Dermis microvascular lymphatic vessel endothelial cell (primary cell): ENCODE data around the gene JAKMIP1. TPM values are rescaled to one million over a fixed set of nuclear protein-coding genes. Genes with fewer than 3 reads are reported as not detected.

Experiments
- DNase-seq, 2 donors: peaks; one replicate each; pipeline versions ENCODE4 v3.0.0 to v3.0.0-alpha.2; 2010; ENCODE audit warnings: low read depth in 2 of 2
- total RNA-seq: library from RNA; depleted of rRNA; stranded (reverse); fragments of >200 nt; gene quantifications from 2 replicates; pipeline ENCODE4 v1.2.1, GENCODE V29; 2014

Gene JAKMIP1
- total RNA-seq, 1 donor from 2014 or later: not detected

DNA sequence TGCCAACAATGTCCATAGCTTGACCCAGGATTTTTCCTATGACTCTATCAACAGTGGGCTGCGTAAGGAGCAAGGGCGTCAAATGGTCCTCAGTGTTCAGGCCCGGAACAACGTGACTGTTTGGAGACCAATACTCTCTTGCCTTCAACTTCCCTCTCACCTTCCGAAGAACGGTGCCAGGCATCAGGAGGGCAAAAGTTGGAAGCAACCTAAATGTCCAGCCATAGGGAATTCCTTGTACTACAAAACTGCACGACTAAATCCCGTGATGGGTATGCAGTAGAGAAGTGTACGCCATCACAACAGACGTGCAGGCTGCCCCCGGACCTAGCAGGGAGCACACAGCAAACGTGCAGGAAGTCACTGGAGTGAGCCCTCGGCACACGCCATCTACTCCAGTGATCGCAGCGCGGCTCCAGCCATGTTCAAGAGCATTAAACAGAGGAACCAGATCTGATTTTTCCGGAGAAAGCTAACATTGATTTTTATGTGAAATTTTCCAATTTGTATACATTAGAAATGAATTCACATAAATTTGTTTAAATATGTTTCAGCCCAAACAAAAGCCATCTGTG is 79.0 kb downstream of the JAKMIP1 start:
- no peak for DNase-seq

DNA sequence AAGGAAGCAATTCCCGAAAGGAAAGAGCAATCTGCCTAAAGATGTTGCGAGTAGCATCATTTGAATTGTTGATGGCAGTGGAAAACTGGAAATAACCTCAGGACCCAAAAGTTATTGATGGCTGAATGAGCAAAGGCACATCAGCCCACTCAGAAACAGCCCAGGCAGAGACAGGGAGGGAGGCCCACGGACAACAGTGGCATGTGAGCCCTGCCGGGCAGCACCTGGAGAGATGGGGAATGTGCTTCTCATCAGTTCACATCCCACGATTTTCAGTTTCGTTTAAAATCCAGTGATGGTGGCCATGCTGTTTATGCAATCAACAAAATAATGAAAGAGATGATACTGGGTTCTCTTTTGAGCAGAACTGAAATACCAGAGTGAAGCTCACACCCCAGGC is 80.0 kb downstream of the JAKMIP1 start:
- DNase-seq: no peak

DNA sequence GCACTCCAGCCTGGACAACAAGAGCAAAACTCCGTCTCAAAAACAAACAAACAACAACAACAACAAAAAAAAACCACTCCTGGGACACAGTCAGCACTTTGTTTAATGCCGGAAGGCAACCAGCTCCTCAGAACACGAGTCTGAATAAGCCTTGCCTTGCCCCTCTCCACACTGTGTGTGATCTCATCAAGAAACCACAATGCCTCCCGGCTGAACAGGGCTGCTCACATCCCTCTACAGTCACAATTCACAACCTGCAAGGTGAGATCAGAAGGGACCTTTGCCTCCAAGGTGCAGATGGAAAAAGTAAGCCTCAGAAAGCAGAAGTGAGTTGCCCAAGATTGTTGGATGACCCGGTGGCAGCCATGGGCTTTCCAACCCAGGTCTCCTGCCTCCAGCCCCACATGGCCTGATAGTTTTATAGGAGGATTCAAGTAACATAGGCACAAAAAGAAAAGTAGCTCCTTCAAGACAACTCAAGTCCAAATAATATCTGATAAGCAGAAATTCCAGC is 80.8 kb downstream of the JAKMIP1 start:
- no peak for DNase-seq

DNA sequence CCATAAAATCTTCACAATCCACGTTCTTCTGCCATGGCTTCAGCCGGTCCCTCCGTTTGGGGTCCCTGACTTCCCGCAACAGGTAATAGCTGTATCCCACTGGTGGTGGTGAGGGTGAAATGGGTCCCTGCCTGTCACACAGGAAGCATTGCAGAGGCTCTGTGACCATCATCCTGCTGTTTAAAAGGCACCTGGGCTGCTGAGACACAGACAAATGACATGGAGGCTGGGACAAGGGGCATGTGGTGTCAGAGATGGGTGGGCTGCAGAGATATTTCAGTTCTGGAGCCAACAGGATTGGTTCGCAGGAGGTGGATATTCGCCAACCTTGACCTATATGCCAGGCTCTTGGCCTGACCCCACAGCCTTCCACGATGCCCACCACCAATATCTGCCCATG is 82.1 kb downstream of the JAKMIP1 start:
- DNase-seq: no peak

DNA sequence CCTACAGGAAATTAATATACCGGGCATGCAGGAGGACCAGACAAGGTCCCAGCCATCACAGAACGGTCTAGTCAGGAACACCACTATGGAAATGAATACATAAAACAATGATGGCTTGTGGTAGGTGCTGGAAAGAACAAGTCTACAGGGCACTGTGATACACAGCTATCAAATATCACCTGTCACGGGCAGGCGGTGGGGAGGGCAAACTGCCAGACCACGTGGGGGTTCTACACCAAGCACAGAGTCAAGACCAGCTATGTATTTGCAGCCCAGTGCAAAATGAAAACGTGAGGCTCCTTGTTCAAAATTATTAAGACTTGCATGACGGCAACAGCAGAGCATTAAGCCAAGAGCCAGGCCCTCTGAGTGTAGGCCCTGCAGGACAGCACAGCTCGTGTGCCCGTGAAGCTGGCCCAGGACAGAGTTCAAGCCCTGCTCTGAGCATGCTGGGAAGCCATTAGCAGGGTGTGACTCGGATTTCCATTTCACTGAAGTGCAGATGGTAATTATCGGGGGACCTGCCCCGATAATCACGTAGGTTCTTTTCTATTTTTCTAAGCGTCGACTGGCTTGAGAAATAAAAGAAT is 83.6 kb downstream of the JAKMIP1 start:
- DNase-seq: no peak

DNA sequence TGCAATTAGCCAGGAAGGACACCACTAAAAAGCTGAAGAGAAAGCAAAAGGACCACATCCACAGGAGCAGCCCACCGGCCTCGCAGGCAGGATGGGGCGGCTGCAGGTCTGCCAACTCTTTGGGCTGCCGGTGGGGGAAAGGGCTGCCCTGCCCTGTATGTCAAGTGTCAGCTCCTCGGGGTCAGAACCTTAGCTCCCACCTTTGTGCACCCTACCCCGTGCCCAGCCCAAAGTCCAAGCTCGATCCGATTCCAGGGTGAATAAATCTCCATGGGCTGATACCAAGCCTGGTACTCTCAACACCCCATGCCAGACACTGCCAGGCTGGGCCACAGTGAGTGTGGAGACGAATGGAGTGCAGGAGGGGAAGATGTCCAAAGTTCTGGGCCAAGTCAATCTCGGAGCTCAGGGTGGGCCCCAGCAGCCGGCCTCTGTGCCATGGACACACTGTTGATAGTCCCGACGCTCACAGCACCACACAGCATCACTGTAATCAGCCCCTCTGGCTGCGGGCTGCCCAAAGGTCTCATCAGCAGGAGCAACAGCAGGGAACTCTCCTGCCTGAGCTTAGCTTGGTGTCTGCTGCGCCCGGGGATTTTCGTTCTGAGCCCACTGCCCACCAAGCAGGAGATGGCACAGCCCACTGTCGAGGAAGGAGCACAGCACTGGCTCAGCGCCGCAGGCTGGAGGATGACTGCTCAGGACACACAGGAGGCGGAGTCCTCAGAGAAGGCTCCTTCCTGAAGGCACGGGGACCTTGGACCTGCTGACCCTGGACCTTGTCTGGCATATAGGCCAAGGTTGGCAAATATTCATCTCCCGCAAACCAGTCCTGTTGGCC is 84.4 kb downstream of the JAKMIP1 start:
- DNase-seq: no peak

DNA sequence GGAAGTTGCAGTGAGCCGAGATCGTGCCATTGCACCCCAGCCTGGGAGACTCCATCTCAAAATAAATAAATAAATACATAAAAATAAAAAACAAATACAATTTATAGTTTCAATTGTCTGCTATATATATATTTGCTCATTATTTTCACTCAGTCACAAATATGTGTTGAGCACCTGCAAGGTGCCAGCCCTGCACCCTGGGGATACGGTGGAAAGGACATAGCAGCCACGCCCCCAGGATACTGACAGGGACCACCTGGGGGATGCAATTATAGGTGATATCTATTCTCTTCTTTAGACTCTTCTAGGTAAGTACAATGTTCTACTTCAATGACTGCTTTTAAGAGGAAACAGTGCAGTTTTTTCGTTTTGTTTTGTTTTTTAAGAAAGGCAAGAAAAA is 85.0 kb downstream of the JAKMIP1 start:
- DNase-seq: no peak

DNA sequence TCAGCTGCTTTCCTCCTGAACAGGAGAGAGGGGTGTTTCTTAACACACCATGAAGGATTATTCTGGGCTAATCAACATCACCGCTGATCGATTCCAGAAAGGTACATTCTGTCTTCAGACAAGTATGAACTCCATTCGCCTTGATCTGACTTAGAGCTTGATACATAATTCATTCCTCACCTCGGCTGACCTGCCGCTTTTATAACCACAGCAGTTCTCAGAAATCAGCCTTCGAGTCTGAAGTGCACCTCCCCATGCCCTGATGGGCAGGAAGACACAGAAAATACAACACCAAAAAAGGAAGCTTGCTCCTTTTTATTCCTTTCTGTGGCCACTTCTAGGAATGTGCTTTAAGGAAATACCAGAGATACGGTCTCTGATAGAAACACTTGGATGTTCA is 85.7 kb downstream of the JAKMIP1 start:
- DNase-seq: no peak

DNA sequence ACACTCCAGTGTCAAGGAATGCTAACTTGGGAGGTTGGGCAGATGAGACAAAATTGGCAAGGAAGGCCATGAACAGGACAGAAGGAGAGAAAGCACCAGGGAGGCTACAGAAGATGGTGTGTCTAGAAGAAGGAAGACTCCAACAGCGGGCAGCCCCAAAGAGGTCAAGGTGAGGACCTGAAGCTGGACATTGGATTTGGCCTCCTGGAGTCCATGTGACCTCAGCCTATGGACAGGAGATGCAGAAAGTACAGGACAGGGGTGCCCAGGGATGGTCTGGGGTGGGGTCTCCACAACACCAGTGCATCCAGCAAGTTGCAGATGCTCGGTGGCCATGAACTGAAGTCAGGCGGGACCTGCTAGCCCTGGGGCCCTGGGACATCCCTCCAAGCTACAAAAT is 86.2 kb downstream of the JAKMIP1 start:
- DNase-seq: no peak

DNA sequence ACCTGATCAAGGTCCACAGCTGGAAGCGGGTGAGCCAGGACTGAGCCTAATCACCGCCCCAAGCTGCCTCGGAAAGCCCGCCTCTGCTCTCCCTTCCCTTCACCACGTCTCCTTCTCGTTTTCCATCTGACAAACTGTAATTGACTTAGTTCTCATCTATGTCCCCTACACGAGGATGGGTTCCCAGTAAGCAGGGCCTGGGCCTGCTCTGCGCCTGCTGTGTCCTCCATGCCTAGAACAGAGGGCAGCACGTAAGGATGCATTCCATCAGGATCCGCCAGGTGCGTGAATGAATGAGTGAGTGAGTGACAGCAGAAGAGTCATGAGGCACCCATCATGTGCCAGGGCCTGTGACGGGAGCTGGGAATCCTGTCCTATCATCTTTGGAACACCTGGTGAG is 86.7 kb downstream of the JAKMIP1 start:
- no peak for DNase-seq

DNA sequence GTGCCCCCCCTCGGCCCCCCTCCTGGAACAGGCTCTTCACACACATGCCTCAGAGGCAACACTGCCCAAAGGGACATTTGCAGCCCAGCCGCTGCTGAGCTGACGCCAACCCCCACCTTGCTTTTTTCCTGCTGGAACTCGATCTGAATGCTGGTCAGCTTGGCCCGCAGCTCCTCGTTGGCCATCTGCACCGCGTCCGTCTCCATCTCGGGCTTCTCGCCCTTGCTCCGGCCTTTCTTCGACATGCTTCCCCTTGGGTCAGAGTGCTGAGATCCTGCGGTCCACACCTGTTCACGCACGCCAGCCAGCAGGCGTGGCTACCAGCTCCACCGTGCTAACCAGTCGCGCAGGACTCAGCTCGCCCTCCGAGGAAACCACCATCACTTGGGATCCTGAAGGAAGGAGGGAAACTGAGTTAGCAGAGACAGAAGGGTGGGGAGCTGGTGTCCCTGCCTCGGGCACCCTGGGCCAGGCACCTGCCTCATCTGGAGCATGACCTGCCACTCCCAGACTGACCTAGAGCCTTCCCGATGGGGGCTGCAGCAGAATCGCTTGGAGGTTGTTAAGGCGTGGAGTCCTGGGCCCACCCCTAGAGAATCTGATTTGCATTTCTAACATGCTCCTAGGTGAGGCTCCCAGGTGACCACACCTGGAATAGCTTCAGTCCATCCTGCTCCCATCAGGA is 87.6 kb downstream of the JAKMIP1 start:
- no peak for DNase-seq

DNA sequence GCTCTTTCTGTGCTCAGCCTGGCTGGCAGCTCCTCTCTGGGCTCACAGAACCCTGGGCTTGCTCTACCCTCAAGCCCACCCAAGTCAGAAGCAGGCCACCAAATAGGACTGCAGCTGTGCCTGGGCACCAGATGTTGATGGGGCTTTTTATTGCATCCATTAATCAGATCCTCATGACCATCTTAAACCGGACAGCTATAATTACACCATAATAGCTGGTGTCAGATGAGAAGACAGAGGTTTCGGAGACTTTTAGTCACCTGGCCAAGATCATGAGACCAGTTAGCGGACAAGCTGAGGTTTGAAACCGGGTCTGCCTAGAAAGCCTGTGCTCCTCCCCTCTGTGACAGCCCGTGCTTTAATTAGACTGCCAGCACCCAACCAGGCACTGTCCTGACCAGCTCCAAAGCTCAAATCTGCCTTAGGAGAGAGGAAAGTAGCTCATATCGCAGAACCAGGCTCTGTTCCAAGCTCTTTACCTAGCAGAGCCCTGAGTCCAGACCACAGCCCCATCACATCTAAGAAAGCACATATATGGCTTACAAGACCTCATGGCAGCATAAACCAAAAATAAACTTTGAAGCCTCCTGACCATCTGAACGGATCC is 88.9 kb downstream of the JAKMIP1 start:
- DNase-seq: no peak

DNA sequence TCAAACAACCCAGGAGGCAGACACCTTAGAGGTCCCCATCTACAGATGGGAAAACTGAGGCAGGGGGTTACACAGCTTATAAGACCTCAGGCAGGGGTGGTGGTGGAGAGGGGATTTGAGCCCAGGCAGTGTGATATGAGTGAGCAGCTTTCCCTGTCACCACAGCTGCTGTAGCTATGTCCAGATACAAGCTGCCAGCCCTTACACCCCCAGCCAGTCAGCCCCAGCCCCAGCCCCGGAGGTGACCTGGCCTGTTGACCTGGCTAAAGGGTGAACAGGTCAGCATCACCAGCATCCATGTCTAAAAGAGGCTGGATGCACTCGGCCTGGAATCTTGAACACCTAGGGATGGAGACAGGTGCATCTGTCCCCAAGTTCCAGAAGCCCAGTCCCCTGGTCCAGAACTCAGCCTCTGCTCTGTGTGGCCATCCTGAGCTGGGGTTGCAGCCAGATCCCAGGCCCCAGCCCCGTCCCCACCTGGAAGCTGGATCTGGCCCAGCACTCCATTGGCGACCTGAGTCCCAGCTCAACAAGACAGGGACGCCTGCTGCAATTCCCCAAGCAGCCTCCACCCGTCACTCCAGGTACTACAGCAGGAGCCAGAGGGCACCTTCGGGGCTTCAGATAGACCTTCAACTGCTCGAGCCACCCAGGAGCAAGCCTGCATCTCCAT is 89.5 kb downstream of the JAKMIP1 start:
- no peak for DNase-seq

DNA sequence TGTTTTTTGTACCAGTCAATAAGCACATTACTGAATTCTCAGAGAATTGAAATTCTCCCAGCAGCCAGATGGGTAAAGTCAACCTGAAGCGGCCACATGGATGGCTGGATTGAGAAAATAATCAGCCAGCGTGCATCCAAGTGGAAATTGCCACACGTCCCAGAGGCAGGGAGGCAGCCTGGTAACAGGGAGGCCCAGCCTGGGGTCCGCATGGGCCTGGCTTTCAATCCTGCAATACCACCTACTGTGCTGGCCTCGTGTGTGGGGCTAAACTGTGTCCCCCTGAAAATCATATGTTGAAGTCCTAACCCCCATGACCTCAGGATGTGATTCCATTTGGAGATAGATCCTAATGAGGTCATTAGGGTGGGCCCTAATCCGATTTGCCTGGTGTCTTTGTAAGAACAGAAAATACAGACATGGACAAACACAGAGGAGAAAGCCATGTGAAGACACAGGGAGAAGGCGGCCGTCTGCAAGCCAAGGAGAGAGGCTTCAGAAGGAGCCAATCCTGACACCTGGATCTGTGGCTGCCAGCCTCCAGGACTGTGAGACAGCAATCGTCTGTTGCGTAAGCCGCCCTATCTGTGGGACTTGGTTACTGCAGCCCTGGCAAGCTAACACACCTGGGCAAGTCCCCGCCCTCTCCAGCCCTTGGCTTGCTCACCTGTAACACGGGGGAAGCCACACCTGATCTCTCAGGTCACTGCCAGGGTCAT is 90.3 kb downstream of the JAKMIP1 start:
- no peak for DNase-seq

DNA sequence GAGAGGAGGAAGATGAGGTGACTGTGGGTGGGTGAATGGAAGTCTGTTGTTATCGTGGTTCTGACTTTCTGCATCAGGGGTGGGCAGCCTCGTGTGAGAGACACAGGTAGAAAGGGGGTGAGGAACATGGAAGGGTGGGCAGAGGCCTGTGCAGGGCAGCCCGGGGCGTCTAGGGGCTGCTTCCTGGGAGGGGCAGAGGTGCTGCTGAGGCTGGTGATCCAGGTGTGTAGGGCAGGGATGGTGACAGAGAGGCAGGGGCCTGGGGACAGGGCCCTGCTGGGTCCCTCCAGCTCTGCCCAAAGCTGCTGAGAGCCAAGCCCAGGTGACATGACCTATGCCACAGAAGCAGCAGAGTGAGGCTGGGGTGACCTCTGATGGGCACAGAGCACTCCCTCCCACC is 92.5 kb downstream of the JAKMIP1 start:
- DNase-seq: no peak

DNA sequence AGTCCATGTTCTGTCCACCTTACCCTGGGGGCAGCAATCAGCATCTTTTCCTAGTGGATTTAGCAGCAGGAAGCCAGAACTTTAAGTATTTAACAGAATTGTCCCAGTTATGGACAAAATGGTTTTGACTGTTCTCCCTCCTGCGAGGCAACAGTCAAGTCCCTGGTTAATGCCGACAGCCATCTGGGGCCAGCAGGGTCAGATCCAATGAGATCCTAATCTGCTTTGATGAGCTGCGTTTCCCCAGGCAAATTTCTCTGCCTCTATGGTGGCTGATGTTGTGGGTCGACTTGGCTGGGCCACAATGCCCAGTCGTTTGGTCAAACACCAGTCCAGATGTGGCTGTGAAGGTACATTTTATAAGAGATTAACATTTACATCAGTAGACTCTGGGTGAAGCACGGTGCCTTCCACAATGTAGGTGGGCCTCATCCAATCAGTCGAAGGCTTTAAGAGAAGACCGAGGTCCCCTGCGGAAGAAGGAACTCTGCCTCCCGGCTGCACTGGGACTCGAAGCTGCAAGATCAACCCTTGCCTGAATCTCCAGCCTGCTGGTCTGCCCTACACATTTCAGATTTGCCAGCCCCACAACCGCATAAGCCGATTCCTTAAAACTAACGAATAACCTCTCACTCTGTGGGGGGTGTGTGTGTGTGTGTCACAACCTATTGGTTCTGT is 93.1 kb downstream of the JAKMIP1 start:
- DNase-seq: no peak

DNA sequence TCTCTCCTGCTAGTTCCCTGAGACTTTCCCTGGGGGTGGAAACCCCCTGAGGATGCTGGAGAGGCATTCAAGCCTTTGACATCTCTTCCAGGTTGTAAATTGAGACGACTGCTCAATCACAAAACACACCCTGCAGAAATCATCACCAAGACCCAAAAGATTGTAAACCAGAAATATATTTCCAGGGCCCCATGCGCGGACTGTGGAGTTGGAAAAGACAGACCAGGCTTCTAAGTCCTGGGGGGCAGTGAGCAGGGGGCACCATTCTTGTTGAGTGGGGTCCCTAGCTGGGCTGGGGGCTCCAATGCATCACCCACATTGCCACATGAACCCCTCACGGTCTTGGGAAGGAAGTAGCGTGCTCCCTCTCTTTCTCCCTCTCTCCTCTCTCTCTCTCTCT is 94.2 kb downstream of the JAKMIP1 start:
- no peak for DNase-seq

DNA sequence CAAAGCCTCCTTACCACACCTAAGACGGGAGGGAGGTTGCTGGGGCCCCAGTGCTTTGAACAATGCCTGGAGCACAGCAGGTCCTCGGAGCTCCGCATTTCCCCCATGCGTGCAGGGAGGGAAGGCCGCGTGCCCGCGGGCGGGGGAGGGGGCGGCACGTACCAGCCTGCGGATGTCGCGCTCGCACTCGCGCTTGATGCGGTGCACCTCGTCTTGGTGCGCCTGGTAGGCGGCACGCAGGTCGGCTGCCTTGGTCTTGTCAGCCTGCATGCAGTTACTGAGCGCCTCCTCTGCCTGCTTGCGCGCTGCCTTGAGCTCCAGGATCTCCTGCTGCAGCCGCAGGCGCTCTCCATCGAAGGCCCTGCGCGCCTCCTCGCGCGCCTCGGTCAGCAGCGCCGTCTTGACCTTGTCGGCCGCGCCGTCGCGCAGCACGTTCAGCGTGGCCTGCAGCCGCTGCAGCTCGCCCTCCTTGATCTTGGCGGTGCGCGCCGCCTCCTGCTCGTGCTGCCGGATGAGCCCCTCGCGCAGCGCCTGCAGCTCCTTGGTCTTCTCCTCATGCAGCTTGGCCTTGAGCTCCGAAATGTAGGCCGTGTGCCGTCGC is 94.9 kb downstream of the JAKMIP1 start:
- no peak for DNase-seq

DNA sequence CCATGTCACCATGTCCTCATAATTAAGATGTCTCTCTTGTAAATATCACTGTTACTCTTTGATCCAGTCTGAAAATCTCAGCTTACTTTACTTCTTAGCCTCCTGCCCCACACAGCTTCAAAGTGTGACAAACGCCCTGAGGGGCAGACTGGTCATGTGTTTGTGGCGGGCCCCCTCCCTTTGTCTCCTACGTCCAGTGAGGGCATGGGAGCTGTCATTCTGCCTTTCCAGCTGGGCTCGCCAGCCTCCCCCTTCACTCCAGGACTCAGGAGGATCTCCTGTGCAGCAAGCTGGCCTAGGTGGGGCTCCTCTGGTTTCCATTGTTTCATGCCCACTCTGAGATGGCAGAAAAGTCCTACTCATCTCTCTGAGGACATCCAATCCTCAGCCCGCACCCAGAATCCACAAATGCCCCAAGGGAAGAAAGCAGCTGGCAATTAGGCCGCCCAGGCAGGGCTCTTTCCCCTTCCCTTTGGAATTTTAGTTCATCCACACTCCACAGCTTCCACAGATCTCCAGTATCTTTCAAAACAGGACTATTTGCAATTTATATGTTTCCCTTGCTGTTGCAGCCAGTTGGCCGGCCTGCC is 95.7 kb downstream of the JAKMIP1 start:
- no peak for DNase-seq
